GM19397 (cell line): Measurements from ENCODE around the gene NSUN2.
A peak's percentile ranks its signal among the peaks of the same experiment; 100 is the strongest.
"Not testable (repeated sequence)": the region's sequence is repeated elsewhere in the genome, so short reads cannot be mapped to it uniquely, and the experiment has no call there.

Experiments used
- ATAC-seq: cut with Tn5 transposase; IDR thresholded peaks from one replicate; pipeline ENCODE4 v1.9.1; 2021; ENCODE audit warnings: mild to moderate bottlenecking, moderate library complexity; ENCODE audit not compliant: unreplicated experiment

NSUN2 gene

DNA sequence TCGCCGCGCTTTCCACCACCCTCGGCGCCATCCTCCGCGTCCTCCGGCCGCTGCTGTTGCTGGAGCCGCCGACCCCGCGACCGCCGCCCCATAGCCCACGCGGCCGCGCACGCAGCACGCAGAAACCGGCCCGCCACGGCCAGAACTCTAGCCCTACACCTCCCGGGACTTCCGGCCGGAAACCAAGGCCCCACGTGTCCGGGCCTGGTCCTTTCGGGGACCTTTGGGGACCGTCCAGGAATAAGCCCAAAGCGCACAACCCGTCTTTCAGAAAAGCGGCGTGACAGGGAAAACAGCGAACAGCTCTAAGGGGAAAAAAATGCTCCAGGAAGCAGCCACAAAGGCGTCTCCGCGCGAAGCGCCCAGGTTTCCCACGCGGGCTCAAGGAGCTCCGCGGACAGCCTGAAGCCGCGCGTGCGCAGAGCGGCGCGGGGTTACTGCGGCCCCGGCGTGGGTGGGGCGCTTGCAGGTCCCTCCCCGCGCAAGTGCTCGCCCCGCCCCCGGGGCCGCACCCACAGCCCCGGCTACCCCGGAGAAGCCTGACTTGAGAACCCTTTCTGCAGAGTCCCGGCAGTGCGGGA, at the start of gene NSUN2, which contains the start of gene SRD5A1:
TSS of gene NSUN2 (minus strand) at position 157 of the 581 bp plus-strand sequence. CDS start at position 92, 65 bp downstream.
TSS of gene SRD5A1 (plus strand) at position 553 of the 581 bp plus-strand sequence. CDS start 137 bp downstream, outside the sequence.
- peak; percentile 91 for ATAC-seq

GRCh38 chr5:6682239-6682638, 49.4 kb upstream of the NSUN2 start:
- no peak for ATAC-seq

DNA sequence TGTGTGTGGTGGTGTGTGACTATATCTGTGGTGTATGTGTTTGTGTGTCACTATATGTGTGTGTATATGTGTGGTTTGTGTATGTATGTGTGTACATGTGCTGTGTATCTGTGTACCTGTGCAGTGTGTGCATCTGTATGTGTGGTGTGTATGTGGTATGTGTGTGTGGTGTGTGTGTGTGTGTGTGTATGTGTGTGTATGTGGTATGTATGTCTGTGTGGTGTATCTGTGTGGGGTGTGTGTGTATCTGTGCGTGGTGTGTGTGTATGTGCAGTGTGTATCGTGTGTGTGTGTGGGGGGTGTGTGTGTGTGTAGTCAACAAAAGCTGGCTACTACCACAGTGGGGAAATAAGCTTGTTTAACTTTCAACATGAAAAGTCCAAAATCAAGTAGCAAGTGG, 48.8 kb upstream of the NSUN2 start:
- ATAC-seq = no peak

GRCh38 chr5:6680922-6681321, 48.1 kb upstream of the NSUN2 start:
- ATAC-seq = no peak

DNA sequence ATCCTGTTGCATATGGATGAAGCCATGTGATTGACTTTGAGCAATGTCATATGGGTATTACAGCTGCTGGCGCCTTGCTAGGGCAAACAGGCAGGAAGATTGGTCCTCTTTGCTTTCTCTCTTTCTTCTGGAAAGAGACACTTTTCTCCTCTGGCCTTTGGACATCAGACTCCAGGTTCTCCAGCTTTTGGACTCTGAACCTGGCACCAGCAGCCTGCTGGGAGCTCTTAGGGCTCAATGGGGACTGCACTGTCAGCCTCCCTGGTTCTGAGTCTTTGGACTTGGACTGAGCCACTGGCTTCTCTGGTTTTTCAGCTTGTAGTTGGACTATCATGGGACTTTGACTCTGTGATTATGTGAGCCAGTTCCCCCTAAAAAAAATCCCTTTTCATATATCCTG, 45.5 kb upstream of the NSUN2 start:
- ATAC-seq = no peak

GRCh38 chr5:6676702-6677101, 43.9 kb upstream of the NSUN2 start:
- ATAC-seq = no peak

GRCh38 chr5:6675784-6676491, 43.1 kb upstream of the NSUN2 start:
- ATAC-seq = no peak

DNA sequence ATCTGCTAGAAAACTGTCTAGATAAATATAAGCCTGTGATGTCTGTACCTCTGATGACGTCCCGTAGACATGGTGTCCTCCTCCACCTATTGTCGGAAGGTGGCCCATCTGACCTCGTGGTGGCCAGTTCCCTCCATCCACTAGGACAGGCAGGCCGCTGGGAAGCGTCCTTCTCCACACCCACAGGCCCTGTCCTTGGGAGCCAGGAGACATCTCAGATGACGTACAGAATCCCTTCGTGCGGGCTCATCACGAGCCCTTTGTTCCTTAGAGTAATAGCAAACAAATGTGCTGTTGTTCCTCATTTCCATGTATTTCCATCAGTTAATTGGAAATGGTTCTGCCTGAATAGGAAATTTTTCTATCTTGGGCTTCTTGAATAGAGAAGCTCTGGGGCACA, 42.0 kb upstream of the NSUN2 start:
- ATAC-seq = no peak

DNA sequence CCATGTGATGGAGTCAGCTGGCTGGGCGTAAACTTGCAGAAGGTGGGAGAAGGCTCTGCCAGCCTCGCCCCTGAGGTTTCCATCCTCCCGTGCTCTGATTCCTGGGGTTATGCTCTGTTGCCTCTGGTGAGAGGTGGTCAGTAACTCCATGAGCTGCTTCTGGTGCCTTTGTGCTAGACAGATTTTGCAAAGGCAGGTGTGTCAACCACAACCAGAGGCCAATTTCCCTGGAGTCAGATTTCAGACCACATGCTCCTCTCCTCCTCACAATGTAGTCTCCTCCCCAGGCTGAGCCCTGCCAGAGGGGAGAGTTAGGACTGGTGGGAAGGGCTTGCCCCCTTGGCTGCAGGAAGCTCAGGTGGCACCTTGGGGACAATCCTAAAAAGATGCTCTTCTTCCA, 41.6 kb upstream of the NSUN2 start:
- ATAC-seq = no peak

GRCh38 chr5:6673963-6674362, 41.1 kb upstream of the NSUN2 start:
- ATAC-seq = no peak

GRCh38 chr5:6673031-6673430, 40.2 kb upstream of the NSUN2 start:
- no peak for ATAC-seq

DNA sequence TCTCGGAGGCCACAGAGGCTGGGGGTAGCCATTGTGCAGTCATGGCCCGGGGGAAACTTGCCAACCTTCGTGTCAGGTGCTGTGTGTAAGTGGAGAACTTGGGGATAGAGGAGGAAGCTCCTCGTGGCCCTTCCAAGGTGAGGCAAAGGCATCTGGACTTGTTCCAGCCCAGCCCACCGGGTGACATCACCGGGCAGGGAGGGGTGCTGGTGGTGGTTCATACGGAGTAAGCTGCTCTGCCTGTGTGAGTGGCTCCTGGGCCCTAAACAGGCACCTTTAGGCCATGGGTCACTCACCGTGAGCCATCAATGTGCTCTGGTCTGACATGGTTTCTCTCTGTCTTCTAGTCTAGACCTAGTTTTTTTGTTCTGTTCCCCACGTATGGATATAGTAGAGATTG, 35.9 kb upstream of the NSUN2 start:
- not testable (repeated sequence) for ATAC-seq

DNA sequence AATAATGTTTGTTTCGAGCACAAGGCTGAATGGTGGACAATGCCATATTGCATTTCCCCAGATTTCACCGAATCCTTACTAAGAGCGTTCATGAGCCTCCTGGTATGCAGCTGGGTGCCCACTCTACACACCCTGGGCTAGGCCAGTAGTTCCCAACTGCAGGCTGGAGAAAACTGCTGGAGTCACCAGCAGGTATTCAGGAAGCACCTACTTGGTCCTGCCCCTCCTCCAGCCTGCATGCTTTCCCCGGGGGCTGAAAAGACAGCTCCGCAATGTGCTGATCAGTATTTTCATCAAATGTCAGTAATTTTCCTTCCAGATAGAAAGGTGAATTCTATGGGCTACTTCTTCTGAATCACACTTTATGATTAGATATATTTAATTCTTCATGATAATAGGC, 34.8 kb upstream of the NSUN2 start:
- no peak for ATAC-seq

- ATAC-seq = no peak
Observed at GRCh38 chr5:6666762-6667161, 33.9 kb upstream of the NSUN2 start.

DNA sequence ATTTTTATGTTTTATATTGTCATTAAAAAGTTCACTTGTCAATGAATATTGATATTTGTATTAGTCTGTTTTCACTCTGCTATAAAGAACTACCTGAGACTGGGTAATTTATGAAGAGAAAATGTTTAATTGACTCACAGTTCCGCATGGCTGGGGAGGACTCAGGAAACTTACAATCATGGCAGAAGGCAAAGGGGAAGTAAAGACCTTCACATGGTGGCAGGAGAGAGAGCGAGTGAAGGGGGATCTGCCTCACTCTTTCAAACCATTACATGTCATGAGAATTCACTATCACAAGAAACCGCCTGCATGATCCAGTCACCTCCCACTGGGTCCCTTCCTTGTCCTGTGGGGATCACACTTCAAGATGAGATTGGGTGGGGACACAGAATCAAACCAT, 27.8 kb upstream of the NSUN2 start:
- ATAC-seq = peak; percentile 40

- peak; percentile 82 for ATAC-seq
Observed at GRCh38 chr5:6659941-6660684, 27.3 kb upstream of the NSUN2 start.

- no peak for ATAC-seq
Observed at GRCh38 chr5:6656680-6657079, 23.8 kb upstream of the NSUN2 start.

- no peak for ATAC-seq
Observed at GRCh38 chr5:6655432-6655831, 22.6 kb upstream of the NSUN2 start.

DNA sequence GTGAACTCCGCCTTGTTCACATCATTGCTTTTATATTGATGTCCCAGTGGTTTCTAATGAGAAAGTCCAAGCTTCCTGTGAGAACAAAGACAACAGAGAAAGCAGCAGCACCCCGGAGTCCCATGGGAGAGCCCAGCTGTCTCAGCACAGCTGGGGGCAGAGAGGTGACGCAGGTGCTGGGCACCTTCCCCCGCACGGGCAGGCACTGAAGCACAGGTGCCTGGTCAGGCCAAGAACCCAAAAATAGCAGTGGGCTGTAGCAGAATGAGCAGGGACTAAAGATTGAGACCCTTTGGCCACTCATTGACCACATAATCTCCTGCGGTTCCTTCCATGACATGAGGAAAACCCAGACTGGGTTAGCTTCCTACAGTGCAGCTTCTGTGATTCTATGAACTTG, 19.2 kb upstream of the NSUN2 start:
- ATAC-seq = peak; percentile 95

DNA sequence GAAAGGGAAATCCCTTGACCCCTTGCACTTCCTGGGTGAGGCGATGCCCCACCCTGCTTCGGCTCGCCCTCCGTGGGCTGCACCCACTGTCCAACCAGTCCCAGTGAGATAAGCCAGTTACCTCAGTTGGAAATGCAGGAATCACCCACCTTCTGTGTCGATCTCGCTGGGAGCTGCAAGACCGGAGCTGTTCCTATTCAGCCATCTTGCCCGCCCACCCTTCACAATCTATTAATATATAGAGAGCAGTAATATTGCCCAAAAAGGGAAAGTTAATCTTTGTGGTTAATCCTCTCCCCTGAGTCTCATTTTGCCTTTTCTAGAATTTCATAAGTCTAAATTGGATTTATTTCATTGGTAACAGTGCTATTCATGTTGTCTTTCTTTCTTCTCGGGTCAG, 16.8 kb upstream of the NSUN2 start:
- no peak for ATAC-seq

- ATAC-seq = no peak
Observed at GRCh38 chr5:6649186-6649585, 16.3 kb upstream of the NSUN2 start.
